NCI-H2171 (cell line): Measurements from ENCODE around the gene KCNAB3.
"Not testable (repeated sequence)": the region's sequence is repeated elsewhere in the genome, so short reads cannot be mapped to it uniquely, and the experiment has no call there.

ENCODE experiments used
- DNase-seq: peaks from one replicate; lab custom pipeline; 2025; lab: John Stamatoyannopoulos, UW

KCNAB3 gene

GRCh38 chr17:7929158-7930023, at the start of gene KCNAB3:
KCNAB3 (minus strand) TSS chr17:7929856; CDS start chr17:7929435, 421 bp downstream.
- DNase-seq, result peak; percentile 87

GRCh38 chr17:7977805-7978204, 48.1 kb upstream of the KCNAB3 start:
- no peak for DNase-seq

GRCh38 chr17:7977039-7977438, 47.4 kb upstream of the KCNAB3 start:
- no peak for DNase-seq

GRCh38 chr17:7974638-7975131, 45.0 kb upstream of the KCNAB3 start:
- DNase-seq, result no peak

GRCh38 chr17:7972131-7972785, 42.6 kb upstream of the KCNAB3 start:
- no peak for DNase-seq

GRCh38 chr17:7971651-7972050, 42.0 kb upstream of the KCNAB3 start:
- DNase-seq, result no peak

- no peak for DNase-seq
Measured at GRCh38 chr17:7969433-7969832, 39.8 kb upstream of the KCNAB3 start.

- DNase-seq, result no peak
Measured at GRCh38 chr17:7967751-7968150, 38.1 kb upstream of the KCNAB3 start.

GRCh38 chr17:7961421-7961820, 31.8 kb upstream of the KCNAB3 start:
- DNase-seq, result no peak

GRCh38 chr17:7959503-7960253, 30.0 kb upstream of the KCNAB3 start:
- no peak for DNase-seq

- no peak for DNase-seq
Measured at GRCh38 chr17:7956228-7956965, 26.7 kb upstream of the KCNAB3 start.

GRCh38 chr17:7955414-7956227, 26.0 kb upstream of the KCNAB3 start:
- no peak for DNase-seq

GRCh38 chr17:7953266-7953665, 23.6 kb upstream of the KCNAB3 start:
- DNase-seq, result not testable (repeated sequence)

GRCh38 chr17:7951143-7951792, 21.6 kb upstream of the KCNAB3 start:
- DNase-seq, result no peak

GRCh38 chr17:7950578-7950977, 20.9 kb upstream of the KCNAB3 start:
- DNase-seq, result no peak

- no peak for DNase-seq
Measured at GRCh38 chr17:7947651-7948050, 18.0 kb upstream of the KCNAB3 start.

GRCh38 chr17:7946441-7946840, 16.8 kb upstream of the KCNAB3 start:
- no peak for DNase-seq

GRCh38 chr17:7945651-7946050, 16.0 kb upstream of the KCNAB3 start:
- DNase-seq, result no peak

GRCh38 chr17:7944326-7944725, 14.7 kb upstream of the KCNAB3 start:
- no peak for DNase-seq

GRCh38 chr17:7943291-7943690, 13.6 kb upstream of the KCNAB3 start:
- DNase-seq, result no peak
